ENCODE results near the gene CXCR6.

CXCR6 gene

GRCh38 chr3:45946875-45947274 is 3.6 kb downstream of the CXCR6 start:
- Histone ChIP-seq H3K4me3 (replicated peaks; ENCODE audit: low read depth, low read length) (no peak overlapping the region), H3K27me3 (replicated peaks; ENCODE audit: control insufficient read depth, insufficient read depth, low read length) (no peaks in the 10 kb centered on the region), H3K36me3 (ENCODE audit: control insufficient read depth, insufficient read depth, low read length) (peaks cover 13% of the 10 kb centered on the region)
- no peak for DNase-seq (ENCODE audit: extremely low read depth, insufficient read length)
- TF ChIP-seq CTCF (IDR thresholded peaks at IDR 0.05; ENCODE audit: insufficient read depth, low read length, poor library complexity, severe bottlenecking) = no peak

- DNase-seq (ENCODE audit: extremely low read depth, insufficient read length) = no peak
- Histone ChIP-seq H3K36me3 (ENCODE audit: control insufficient read depth, insufficient read depth, low read length) (peaks cover 13% of the 10 kb centered on the region), H3K27me3 (replicated peaks; ENCODE audit: control insufficient read depth, insufficient read depth, low read length) (no peaks in the 10 kb centered on the region), H3K4me3 (replicated peaks; ENCODE audit: low read depth, low read length) (no peak overlapping the region)
- TF ChIP-seq CTCF (IDR thresholded peaks at IDR 0.05; ENCODE audit: insufficient read depth, low read length, poor library complexity, severe bottlenecking) = no peak
These were observed 4.1 kb downstream of the CXCR6 start for GRCh38 chr3:45947361-45947760.

- H3K27me3 ChIP-seq (replicated peaks; ENCODE audit: control insufficient read depth, insufficient read depth, low read length) = no peaks in the 10 kb centered on the region
- H3K36me3 ChIP-seq (ENCODE audit: control insufficient read depth, insufficient read depth, low read length) = peaks cover 16% of the 10 kb centered on the region
- TF ChIP-seq CTCF (IDR thresholded peaks at IDR 0.05; ENCODE audit: insufficient read depth, low read length, poor library complexity, severe bottlenecking) = no peak
These were observed 5.1 kb downstream of the CXCR6 start for GRCh38 chr3:45948311-45948781.

GRCh38 chr3:45948881-45949280 is 5.6 kb downstream of the CXCR6 start:
- H3K27me3 ChIP-seq (replicated peaks; ENCODE audit: control insufficient read depth, insufficient read depth, low read length) = no peaks in the 10 kb centered on the region
- H3K4me3 ChIP-seq (replicated peaks; ENCODE audit: low read depth, low read length) = no peak overlapping the region
- DNase-seq (ENCODE audit: extremely low read depth, insufficient read length) = no peak
- peaks cover 18% of the 10 kb centered on the region for H3K36me3 ChIP-seq (ENCODE audit: control insufficient read depth, insufficient read depth, low read length)
- no peak for TF ChIP-seq CTCF (IDR thresholded peaks at IDR 0.05; ENCODE audit: insufficient read depth, low read length, poor library complexity, severe bottlenecking)

More at GRCh38 chr3:45948311-45948781, 5.1 kb downstream of the CXCR6 start:
- no peak overlapping the region for H3K4me3 ChIP-seq (replicated peaks; ENCODE audit: low read depth, low read length)
- DNase-seq (ENCODE audit: extremely low read depth, insufficient read length) = no peak

- no peak for TF ChIP-seq CTCF (IDR thresholded peaks at IDR 0.05; ENCODE audit: insufficient read depth, low read length, poor library complexity, severe bottlenecking)
- no peak overlapping the region for H3K4me3 ChIP-seq (replicated peaks; ENCODE audit: low read depth, low read length)
- no peak for DNase-seq (ENCODE audit: extremely low read depth, insufficient read length)
- peaks cover 22% of the 10 kb centered on the region for H3K36me3 ChIP-seq (ENCODE audit: control insufficient read depth, insufficient read depth, low read length)
- no peaks in the 10 kb centered on the region for H3K27me3 ChIP-seq (replicated peaks; ENCODE audit: control insufficient read depth, insufficient read depth, low read length)
These were observed 6.2 kb downstream of the CXCR6 start for GRCh38 chr3:45949432-45949831.

GRCh38 chr3:45950131-45950530 is 6.9 kb downstream of the CXCR6 start:
- no peak overlapping the region for H3K4me3 ChIP-seq (replicated peaks; ENCODE audit: low read depth, low read length)
- no peak for TF ChIP-seq CTCF (IDR thresholded peaks at IDR 0.05; ENCODE audit: insufficient read depth, low read length, poor library complexity, severe bottlenecking)
- peaks cover 28% of the 10 kb centered on the region for H3K36me3 ChIP-seq (ENCODE audit: control insufficient read depth, insufficient read depth, low read length)
- no peak for DNase-seq (ENCODE audit: extremely low read depth, insufficient read length)
- H3K27me3 ChIP-seq (replicated peaks; ENCODE audit: control insufficient read depth, insufficient read depth, low read length) = no peaks in the 10 kb centered on the region

Data from GM06990 (cell line).